Measurements from ENCODE around the gene CEP295NL. TPM values are rescaled to one million over a fixed set of nuclear protein-coding genes. Genes with fewer than 3 reads are reported as not detected.
A peak's percentile ranks its signal among the peaks of the same experiment; 100 is the strongest.

CEP295NL gene
- total and polyA plus RNA-seq, 4 donors = 0.39 to 8.3 (median 4.9) TPM

- TF ChIP-seq, protein P1, sequence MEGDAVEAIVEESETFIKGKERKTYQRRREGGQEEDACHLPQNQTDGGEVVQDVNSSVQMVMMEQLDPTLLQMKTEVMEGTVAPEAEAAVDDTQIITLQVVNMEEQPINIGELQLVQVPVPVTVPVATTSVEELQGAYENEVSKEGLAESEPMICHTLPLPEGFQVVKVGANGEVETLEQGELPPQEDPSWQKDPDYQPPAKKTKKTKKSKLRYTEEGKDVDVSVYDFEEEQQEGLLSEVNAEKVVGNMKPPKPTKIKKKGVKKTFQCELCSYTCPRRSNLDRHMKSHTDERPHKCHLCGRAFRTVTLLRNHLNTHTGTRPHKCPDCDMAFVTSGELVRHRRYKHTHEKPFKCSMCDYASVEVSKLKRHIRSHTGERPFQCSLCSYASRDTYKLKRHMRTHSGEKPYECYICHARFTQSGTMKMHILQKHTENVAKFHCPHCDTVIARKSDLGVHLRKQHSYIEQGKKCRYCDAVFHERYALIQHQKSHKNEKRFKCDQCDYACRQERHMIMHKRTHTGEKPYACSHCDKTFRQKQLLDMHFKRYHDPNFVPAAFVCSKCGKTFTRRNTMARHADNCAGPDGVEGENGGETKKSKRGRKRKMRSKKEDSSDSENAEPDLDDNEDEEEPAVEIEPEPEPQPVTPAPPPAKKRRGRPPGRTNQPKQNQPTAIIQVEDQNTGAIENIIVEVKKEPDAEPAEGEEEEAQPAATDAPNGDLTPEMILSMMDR (IDR thresholded peaks at IDR 0.05; ENCODE audit: control extremely low read depth, extremely low read depth) = no peak
- Histone ChIP-seq H3K4me3 (no peak overlapping the region), H3K27ac (ENCODE audit: low read depth in 1 of 2, low read length in 1 of 2) (peak overlapping the region in 1 of 2 donors; percentile 28), H3K4me1 (ENCODE audit: control insufficient read depth in 5 of 5, insufficient read depth in 5 of 5, low read length in 5 of 5) (peaks cover 0 to 5% (median 3%) of the 10 kb centered on the region in 5 donors), H3K36me3 (ENCODE audit: control insufficient read depth in 4 of 4, insufficient read depth in 4 of 4, low read length in 4 of 4) (peaks cover 0 to 30% (median 4%) of the 10 kb centered on the region in 4 donors), H3K9ac (ENCODE audit: insufficient read depth in 1 of 2, low read length in 2 of 2) (no peak overlapping the region), H3K27me3 (ENCODE audit: control insufficient read depth in 3 of 3, insufficient read depth in 3 of 3, low read length in 2 of 3) (no peaks in the 10 kb centered on the region), H3K9me3 (ENCODE audit: control insufficient read depth in 4 of 4, insufficient read depth in 3 of 4, low read length in 3 of 4) (peaks cover 0 to 4% (median 0%) of the 10 kb centered on the region in 4 donors)
- DNase-seq (no peak), ATAC-seq (ENCODE audit: insufficient read depth, low FRiP score) (no peak)
- 28 to 38% methylated on average over 1 of the region's 1 CpG for WGBS, 2 donors
Observed at GRCh38 chr17:78864117-78864516, 38.9 kb downstream of the CEP295NL start.

- no peak overlapping the region for H3K4me3 ChIP-seq
- peaks cover 0 to 4% (median 0%) of the 10 kb centered on the region in 4 donors for H3K9me3 ChIP-seq (ENCODE audit: control insufficient read depth in 4 of 4, insufficient read depth in 3 of 4, low read length in 3 of 4)
- H3K27me3 ChIP-seq (ENCODE audit: control insufficient read depth in 3 of 3, insufficient read depth in 3 of 3, low read length in 2 of 3) = no peaks in the 10 kb centered on the region
- peaks cover 0 to 25% (median 3%) of the 10 kb centered on the region in 4 donors for H3K36me3 ChIP-seq (ENCODE audit: control insufficient read depth in 4 of 4, insufficient read depth in 4 of 4, low read length in 4 of 4)
- H3K9ac ChIP-seq (ENCODE audit: insufficient read depth in 1 of 2, low read length in 2 of 2) = no peak overlapping the region
- ATAC-seq (ENCODE audit: insufficient read depth, low FRiP score) = peak; percentile 90
- H3K4me1 ChIP-seq (ENCODE audit: control insufficient read depth in 5 of 5, insufficient read depth in 5 of 5, low read length in 5 of 5) = peaks cover 0 to 5% (median 3%) of the 10 kb centered on the region in 5 donors
- peak overlapping the region; percentile 52 to 84 for H3K27ac ChIP-seq (ENCODE audit: low read depth in 1 of 2, low read length in 1 of 2)
- TF ChIP-seq, protein P1 (IDR thresholded peaks at IDR 0.05; ENCODE audit: control extremely low read depth, extremely low read depth) = no peak
- 75 to 82% methylated on average over 17 of the region's 17 CpGs for WGBS, 2 donors
- no peak for DNase-seq
Observed at GRCh38 chr17:78862073-78863023, 40.7 kb downstream of the CEP295NL start.

DNA sequence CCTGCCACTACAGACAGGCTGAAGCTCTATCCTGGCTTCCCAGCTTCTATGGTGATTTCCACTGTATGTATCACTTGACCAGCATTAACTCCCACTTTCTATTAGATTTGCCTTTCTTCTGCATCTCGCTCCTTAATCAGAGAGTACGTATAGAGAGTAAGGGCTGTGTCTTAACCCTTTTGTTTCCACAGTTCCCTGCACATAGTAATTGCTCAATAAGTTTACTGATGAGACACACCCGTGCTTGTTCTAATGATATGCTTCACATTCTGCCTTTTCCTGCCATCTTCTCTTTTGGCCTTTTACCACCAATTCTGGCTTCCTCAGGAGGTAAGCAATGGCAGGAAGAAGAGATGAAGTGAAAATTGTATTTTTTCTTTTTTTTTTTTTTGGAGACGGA is 41.8 kb downstream of the CEP295NL start:
- H3K27ac ChIP-seq (ENCODE audit: low read depth in 1 of 2, low read length in 1 of 2) = no peak overlapping the region
- 88 to 92% methylated on average over 4 of the region's 4 CpGs for WGBS, 2 donors
- no peak for ATAC-seq (ENCODE audit: insufficient read depth, low FRiP score)

More for the DNA sequence above, 41.8 kb downstream of the CEP295NL start:
- peaks cover 0 to 4% (median 0%) of the 10 kb centered on the region in 5 donors for H3K4me1 ChIP-seq (ENCODE audit: control insufficient read depth in 5 of 5, insufficient read depth in 5 of 5, low read length in 5 of 5)
- H3K9ac ChIP-seq (ENCODE audit: insufficient read depth in 1 of 2, low read length in 2 of 2) = no peak overlapping the region
- TF ChIP-seq, protein P1 (IDR thresholded peaks at IDR 0.05; ENCODE audit: control extremely low read depth, extremely low read depth) = no peak
- H3K36me3 ChIP-seq (ENCODE audit: control insufficient read depth in 4 of 4, insufficient read depth in 4 of 4, low read length in 4 of 4) = peaks cover 0 to 29% (median 12%) of the 10 kb centered on the region in 4 donors
- DNase-seq = no peak
- peaks cover 0 to 4% (median 0%) of the 10 kb centered on the region in 4 donors for H3K9me3 ChIP-seq (ENCODE audit: control insufficient read depth in 4 of 4, insufficient read depth in 3 of 4, low read length in 3 of 4)
- H3K27me3 ChIP-seq (ENCODE audit: control insufficient read depth in 3 of 3, insufficient read depth in 3 of 3, low read length in 2 of 3) = no peaks in the 10 kb centered on the region
- no peak overlapping the region for H3K4me3 ChIP-seq

Measured in lung (tissue), 12 donors.